Body of pancreas (tissue), 4 donors: ENCODE measurements around the gene RPS28.

ENCODE experiments used
- POLR2A ChIP-seq, 3 donors: fragments of 450-650 bp; IDR thresholded peaks; one replicate each; pipeline ENCODE4 v1.6.1; 2016; ENCODE audit warnings: antibody characterized with exemption in 3 of 3, mild to moderate bottlenecking in 2 of 3
- TF ChIP-seq, protein P1 (sequence below), 7 experiments: fragments of 450-650 bp in 4 of 7; fragments of 200-600 bp in 3 of 7; sonication (generic) in 3 of 7; IDR thresholded peaks; one replicate each; pipeline ENCODE4 v1.5.1; 2016 to 2019; ENCODE audit warnings: antibody characterized with exemption in 7 of 7

- TF ChIP-seq, protein P1, sequence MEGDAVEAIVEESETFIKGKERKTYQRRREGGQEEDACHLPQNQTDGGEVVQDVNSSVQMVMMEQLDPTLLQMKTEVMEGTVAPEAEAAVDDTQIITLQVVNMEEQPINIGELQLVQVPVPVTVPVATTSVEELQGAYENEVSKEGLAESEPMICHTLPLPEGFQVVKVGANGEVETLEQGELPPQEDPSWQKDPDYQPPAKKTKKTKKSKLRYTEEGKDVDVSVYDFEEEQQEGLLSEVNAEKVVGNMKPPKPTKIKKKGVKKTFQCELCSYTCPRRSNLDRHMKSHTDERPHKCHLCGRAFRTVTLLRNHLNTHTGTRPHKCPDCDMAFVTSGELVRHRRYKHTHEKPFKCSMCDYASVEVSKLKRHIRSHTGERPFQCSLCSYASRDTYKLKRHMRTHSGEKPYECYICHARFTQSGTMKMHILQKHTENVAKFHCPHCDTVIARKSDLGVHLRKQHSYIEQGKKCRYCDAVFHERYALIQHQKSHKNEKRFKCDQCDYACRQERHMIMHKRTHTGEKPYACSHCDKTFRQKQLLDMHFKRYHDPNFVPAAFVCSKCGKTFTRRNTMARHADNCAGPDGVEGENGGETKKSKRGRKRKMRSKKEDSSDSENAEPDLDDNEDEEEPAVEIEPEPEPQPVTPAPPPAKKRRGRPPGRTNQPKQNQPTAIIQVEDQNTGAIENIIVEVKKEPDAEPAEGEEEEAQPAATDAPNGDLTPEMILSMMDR (IDR thresholded peaks at IDR 0.05): peak in 2 of 7 experiments; percentile 6 to 7
- no peak for TF ChIP-seq POLR2A (IDR thresholded peaks at IDR 0.05)
Observed at GRCh38 chr19:8340341-8341096, 19.2 kb downstream of the RPS28 start.
